CD4-positive, alpha-beta T cell (primary cell): ENCODE data around the gene LAMTOR4. TPM values are rescaled to one million over a fixed set of nuclear protein-coding genes. Genes with fewer than 3 reads are reported as not detected.

Experiments used
- ATAC-seq: fragments of 200-7000 bp; cut with Tn5 transposase; one replicate; pipeline ENCODE4 v1.10.0; 2022; ENCODE audit warnings: mild to moderate bottlenecking; ENCODE audit not compliant: poor library complexity
- CTCF ChIA-PET: fragments of 350-600 bp; sonication (Branson Sonifier 250); formaldehyde crosslinking; loops from one replicate; lab custom pipeline; 2021; ENCODE audit warnings: antibody characterized with exemption, inconsistent platforms; lab: Charles Lee
- POLR2A ChIA-PET: fragments of 350-600 bp; sonication (Branson Sonifier 250); formaldehyde crosslinking; loops from one replicate; lab custom pipeline; 2021; ENCODE audit warnings: antibody characterized with exemption, inconsistent platforms; lab: Charles Lee
- DNase-seq, 14 experiments: peaks; one replicate each; pipeline ENCODE4 v3.0.0-alpha.2; 2013 to 2020; ENCODE audit warnings: mixed read lengths in 2 of 14
- H3K27ac ChIP-seq, 2 donors: one replicate each; pipeline versions ENCODE4 v1.5.1 to v1.7.0; 2013; ENCODE audit warnings: low read length in 2 of 2, low read depth in 1 of 2, mild to moderate bottlenecking in 1 of 2
- H3K27me3 ChIP-seq, 2 experiments: 1 replicate in 1 of 2; 2 replicates in 1 of 2; pipeline versions ENCODE4 v1.6.1 to v1.7.0; 2013; ENCODE audit warnings: low read length in 2 of 2, control low read depth in 1 of 2, mild to moderate bottlenecking in 1 of 2, moderate library complexity in 1 of 2; ENCODE audit not compliant: insufficient read depth in 2 of 2, control insufficient read depth in 1 of 2
- H3K36me3 ChIP-seq: one replicate; pipeline ENCODE4 v1.6.1; 2013; ENCODE audit warnings: low read length, control low read depth; ENCODE audit not compliant: insufficient read depth
- H3K4me1 ChIP-seq: one replicate; pipeline ENCODE4 v1.6.1; 2013; ENCODE audit warnings: low read length, control low read depth; ENCODE audit not compliant: insufficient read depth
- H3K4me3 ChIP-seq: one replicate; pipeline ENCODE4 v1.5.1; 2013; ENCODE audit warnings: mild to moderate bottlenecking, low read length, moderate library complexity
- H3K9me3 ChIP-seq, 2 experiments: 1 replicate in 1 of 2; 2 replicates in 1 of 2; pipeline versions ENCODE4 v1.6.1 to v1.7.0; 2013; ENCODE audit warnings: low read length in 2 of 2, mild to moderate bottlenecking in 2 of 2, control low read depth in 1 of 2, moderate library complexity in 1 of 2; ENCODE audit not compliant: control insufficient read depth in 1 of 2, insufficient read depth in 1 of 2
- H3K27ac Mint-ChIP-seq: one replicate; pipeline ENCODE4 v1.8.0; 2020; ENCODE audit warnings: mixed read lengths
- H3K27me3 Mint-ChIP-seq: one replicate; pipeline ENCODE4 v1.8.0; 2021; ENCODE audit warnings: mixed read lengths
- H3K36me3 Mint-ChIP-seq: one replicate; pipeline ENCODE4 v1.8.0; 2021; ENCODE audit warnings: low read depth, mixed read lengths
- H3K4me1 Mint-ChIP-seq: one replicate; pipeline ENCODE4 v1.8.0; 2021; ENCODE audit warnings: low read depth, mixed read lengths
- H3K4me3 Mint-ChIP-seq: one replicate; pipeline ENCODE4 v1.8.0; 2020; ENCODE audit warnings: mild to moderate bottlenecking, mixed read lengths
- H3K9me3 Mint-ChIP-seq: one replicate; pipeline ENCODE4 v1.8.0; 2020; ENCODE audit warnings: mixed read lengths
- intact Hi-C, 2 experiments: fragments of 100-400 bp; cut with DNase I in 1 of 2; cut with micrococcal nuclease in 1 of 2; formaldehyde crosslinking; loops; one replicate each; pipeline versions ENCODE4 v1.15.1 to v1.9.0; 2023 to 2025; cut with DNase I, micrococcal nuclease
- total RNA-seq, 174 experiments: library from RNA in 2 of 174; stranded (reverse) in 2 of 174; gene quantifications; one replicate each; pipeline ENCODE4 v1.2.3 and lab custom pipeline; 2021 to 2026
- TF ChIP-seq, protein P1 (sequence below): fragments of 200-600 bp; IDR thresholded peaks from one replicate; pipeline ENCODE4 v1.8.0; 2022; ENCODE audit warnings: antibody characterized with exemption, mild to moderate bottlenecking

The LAMTOR4 gene
- total RNA-seq, 2 experiments from 2014 or later = 107 to 125 TPM

DNA sequence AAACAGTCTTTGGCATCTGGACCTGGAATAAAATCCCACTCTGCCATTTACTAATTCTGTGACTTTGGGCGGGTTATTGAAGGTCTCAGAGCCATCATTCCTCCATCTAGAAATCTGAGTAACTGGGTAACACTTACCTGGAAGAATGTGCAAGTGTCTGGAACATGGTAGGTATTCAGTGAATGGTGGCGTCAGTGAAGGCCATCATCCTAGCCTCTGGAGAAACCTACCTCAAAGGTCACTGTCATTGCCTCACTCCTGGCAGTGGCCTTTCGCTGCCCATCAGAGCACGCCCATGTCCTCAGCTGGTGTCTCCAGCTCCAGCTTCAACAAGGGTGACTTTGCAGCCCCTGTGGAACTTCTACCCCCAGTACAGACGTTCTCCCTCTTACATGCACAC lies 15.2 kb downstream of the LAMTOR4 start:
- no peak for DNase-seq
- Histone ChIP-seq H3K4me1 (peaks cover 67% of the 10 kb centered on the region), H3K27ac (peak overlapping the region; percentile 53 to 66), H3K4me3 (no peak overlapping the region), H3K9me3 (peaks cover 0 to 3% of the 10 kb centered on the region in 2 experiments), H3K36me3 (no peaks in the 10 kb centered on the region), H3K27me3 (no peaks in the 10 kb centered on the region)
- TF ChIP-seq, protein P1, sequence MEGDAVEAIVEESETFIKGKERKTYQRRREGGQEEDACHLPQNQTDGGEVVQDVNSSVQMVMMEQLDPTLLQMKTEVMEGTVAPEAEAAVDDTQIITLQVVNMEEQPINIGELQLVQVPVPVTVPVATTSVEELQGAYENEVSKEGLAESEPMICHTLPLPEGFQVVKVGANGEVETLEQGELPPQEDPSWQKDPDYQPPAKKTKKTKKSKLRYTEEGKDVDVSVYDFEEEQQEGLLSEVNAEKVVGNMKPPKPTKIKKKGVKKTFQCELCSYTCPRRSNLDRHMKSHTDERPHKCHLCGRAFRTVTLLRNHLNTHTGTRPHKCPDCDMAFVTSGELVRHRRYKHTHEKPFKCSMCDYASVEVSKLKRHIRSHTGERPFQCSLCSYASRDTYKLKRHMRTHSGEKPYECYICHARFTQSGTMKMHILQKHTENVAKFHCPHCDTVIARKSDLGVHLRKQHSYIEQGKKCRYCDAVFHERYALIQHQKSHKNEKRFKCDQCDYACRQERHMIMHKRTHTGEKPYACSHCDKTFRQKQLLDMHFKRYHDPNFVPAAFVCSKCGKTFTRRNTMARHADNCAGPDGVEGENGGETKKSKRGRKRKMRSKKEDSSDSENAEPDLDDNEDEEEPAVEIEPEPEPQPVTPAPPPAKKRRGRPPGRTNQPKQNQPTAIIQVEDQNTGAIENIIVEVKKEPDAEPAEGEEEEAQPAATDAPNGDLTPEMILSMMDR = no peak
- POLR2A ChIA-PET = interaction anchor here (0.6 to 8.3 kb wide), 8 partner anchors 8 to 47 kb away, joined by 3 to 109 read pairs (median 5); partner anchors contain the start of genes GPC2, LAMTOR4, MBLAC1 and STAG3
- CTCF ChIA-PET = interaction anchor here (0.7 to 1.2 kb wide), 2 partner anchors 8 to 33 kb away, joined by 4 read pairs; no protein-coding TSS in a partner anchor
- Mint-ChIP-seq H3K9me3 (no peaks in the 10 kb centered on the region), H3K27ac (peak overlapping the region; percentile 91), H3K27me3 (no peaks in the 10 kb centered on the region), H3K36me3 (no peaks in the 10 kb centered on the region), H3K4me1 (peaks cover 66% of the 10 kb centered on the region), H3K4me3 (peak overlapping the region; percentile 75)
- ATAC-seq = no peak
- intact Hi-C loops = loop anchor here in 1 of 2 experiments (2.0 to 10.0 kb wide), 2 partner anchors 13 to 51 kb away; partner anchors contain the start of genes GPC2, PVRIG and STAG3

DNA sequence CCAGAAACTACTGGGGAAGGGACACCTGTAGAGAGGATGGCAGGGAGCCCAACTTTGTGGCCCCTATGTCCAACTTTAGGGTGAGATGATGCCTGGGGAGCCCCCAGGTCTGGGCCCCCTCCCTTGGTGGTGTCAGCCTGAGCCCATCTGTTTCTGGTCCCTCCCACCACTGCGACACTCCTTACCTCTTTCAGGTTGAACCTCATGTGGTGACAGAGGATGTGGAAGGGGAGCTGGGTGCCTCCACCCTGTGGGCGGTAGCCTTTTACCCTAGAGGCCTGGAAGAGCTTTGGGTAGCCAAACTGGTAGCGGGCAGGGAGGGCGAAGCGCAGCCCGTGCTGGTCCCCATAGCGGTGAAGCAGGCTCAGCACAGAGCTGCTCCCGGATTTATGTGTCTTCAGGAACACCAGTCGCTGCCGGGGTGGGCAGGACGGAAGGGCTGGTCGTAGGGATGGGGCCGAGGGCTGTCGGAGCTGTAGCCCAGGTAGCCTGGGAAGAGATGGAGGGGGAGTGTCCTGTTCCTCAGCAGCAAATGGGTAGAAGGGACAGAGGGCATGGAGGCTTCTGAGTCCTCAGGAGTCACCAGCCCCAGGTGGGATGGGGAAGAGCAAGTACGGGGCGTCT lies 17.7 kb downstream of the LAMTOR4 start:
- DNase-seq (peak in 9 of 14 experiments; percentile 36 to 80 (median 54)), ATAC-seq (peak; percentile 66)
- TF ChIP-seq, protein P1 = no peak
- H3K4me1 Mint-ChIP-seq = peaks cover 82% of the 10 kb centered on the region
- Histone ChIP-seq H3K27me3 (no peaks in the 10 kb centered on the region), H3K4me3 (peak overlapping the region; percentile 61), H3K27ac (peak overlapping the region; percentile 53 to 66), H3K4me1 (peaks cover 84% of the 10 kb centered on the region), H3K36me3 (no peaks in the 10 kb centered on the region), H3K9me3 (peaks cover 0 to 3% of the 10 kb centered on the region in 2 experiments)
- intact Hi-C loops = loop anchor here in 1 of 2 experiments (10.0 kb wide), 1 partner anchor 48 kb away; the partner anchor contains the start of gene PVRIG
- peak overlapping the region; percentile 91 for H3K27ac Mint-ChIP-seq
- CTCF ChIA-PET = interaction anchor here (1.0 to 1.5 kb wide), 3 partner anchors 24 to 34 kb away, joined by 3 to 6 read pairs (median 3); no protein-coding TSS in a partner anchor
- H3K9me3 Mint-ChIP-seq = no peaks in the 10 kb centered on the region
- POLR2A ChIA-PET = interaction anchor here (0.6 to 8.3 kb wide), 15 partner anchors 8 to 403 kb away, joined by 3 to 109 read pairs (median 4); partner anchors contain the start of genes AP4M1, GPC2, LAMTOR4 and MCM7
- H3K4me3 Mint-ChIP-seq = peak overlapping the region; percentile 91
- no peaks in the 10 kb centered on the region for H3K36me3 Mint-ChIP-seq
- H3K27me3 Mint-ChIP-seq = no peaks in the 10 kb centered on the region

DNA sequence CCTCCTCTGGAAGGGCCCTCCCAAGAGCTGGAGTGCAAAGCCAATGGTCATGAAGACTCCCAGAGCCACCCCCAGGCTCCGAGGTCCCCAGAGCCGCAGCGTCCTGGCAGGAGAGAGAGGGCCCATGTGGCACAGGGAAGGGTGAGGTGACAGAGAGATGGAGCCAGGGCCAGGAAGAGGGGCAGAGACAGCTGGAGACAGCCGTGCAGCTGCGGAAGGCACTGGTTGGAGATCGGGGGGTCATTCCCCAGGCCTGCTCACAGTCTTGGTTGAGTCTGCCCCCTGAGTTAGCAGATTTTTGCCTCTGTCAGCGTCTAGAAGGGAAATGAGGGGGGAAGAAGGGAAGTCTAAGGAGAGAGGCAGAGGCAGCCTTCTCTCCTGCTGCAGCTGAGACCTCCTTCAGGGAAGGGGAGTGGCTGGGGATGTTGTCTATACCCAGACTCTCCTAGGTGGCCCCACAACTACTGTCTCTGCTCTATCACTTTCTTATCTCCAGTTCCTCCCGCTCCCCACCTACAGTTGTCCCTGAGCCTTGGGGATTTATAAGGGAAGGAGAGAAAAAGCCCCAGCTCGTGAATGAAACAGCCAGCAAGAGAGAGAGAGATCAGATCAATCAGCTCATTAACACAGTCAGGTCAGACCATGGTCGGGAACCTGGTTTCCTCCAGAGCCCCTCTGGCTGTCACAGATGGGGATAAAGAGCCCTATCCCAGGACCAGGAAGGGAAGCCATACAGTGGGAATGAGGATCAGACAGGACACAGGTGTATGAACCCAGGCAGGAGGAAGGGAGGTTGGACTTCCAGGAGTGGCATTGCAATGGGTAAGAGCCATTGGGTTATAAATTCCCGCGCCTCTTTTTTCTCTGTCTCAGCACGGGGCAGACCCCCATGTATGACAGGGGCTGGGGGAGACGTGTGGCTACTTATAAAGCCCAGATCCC lies 18.5 kb downstream of the LAMTOR4 start:
- ChIA-PET CTCF (interaction anchor here (1.0 to 1.5 kb wide), 5 partner anchors 23 to 50 kb away, joined by 3 to 6 read pairs (median 4); no protein-coding TSS in a partner anchor), POLR2A (interaction anchor here (0.6 to 8.3 kb wide), 18 partner anchors 8 to 758 kb away, joined by 3 to 109 read pairs (median 4); partner anchors contain the start of genes AP4M1, BUD31, GPC2 and LAMTOR4)
- H3K4me3 ChIP-seq = peak overlapping the region; percentile 61
- Mint-ChIP-seq H3K27ac (peak overlapping the region; percentile 91), H3K9me3 (no peaks in the 10 kb centered on the region), H3K4me3 (peak overlapping the region; percentile 91), H3K27me3 (no peaks in the 10 kb centered on the region), H3K36me3 (no peaks in the 10 kb centered on the region), H3K4me1 (peaks cover 81% of the 10 kb centered on the region)
- H3K4me1 ChIP-seq = peaks cover 88% of the 10 kb centered on the region
- no peak for ATAC-seq
- peak in 1 of 14 experiments; percentile 26 for DNase-seq
- no peaks in the 10 kb centered on the region for H3K36me3 ChIP-seq
- H3K27me3 ChIP-seq = peaks cover 0 to 3% of the 10 kb centered on the region in 2 experiments
- TF ChIP-seq, protein P1 = no peak
- H3K27ac ChIP-seq = peak overlapping the region; percentile 55 to 66
- intact Hi-C loops = loop anchor here in 1 of 2 experiments (10.0 kb wide), 1 partner anchor 48 kb away; the partner anchor contains the start of gene PVRIG
- peaks cover 0 to 3% of the 10 kb centered on the region in 2 experiments for H3K9me3 ChIP-seq
